ENCODE measurements around the gene LURAP1L. TPM values are rescaled to one million over a fixed set of nuclear protein-coding genes. Genes with fewer than 3 reads are reported as not detected.

LURAP1L gene
- total RNA-seq, 3 donors from 2014 or later (not counting 1 experiment from before 2014, with no cell fraction given): not detected

DNA sequence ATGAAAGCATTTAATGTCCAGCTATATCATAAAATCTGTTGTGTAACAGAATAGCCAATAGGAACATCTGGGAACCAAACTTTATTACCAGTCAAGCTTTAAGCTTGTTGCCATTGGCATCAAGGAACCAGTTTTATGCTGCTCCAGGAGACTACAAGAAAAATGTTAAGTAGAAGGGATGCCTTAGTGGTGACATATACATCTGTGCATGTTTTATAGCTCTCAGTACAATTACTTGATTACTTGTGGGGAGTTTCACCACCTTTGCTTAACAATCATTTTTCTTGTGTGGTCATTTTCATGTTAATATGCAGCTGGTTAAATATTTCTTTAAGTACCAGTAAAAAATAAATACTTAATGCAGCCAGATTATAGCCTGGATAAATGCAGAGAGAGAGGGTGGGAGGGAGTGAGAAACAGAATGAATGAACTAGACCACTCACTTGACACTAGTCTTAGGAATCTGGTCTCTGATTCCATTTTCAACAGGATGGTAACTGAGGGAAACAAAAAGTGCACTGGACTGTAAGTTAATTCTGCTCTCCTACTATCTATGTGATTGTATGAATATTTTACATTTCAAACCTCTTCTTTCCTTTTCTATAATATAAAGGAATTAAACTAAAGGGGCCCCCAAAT is 35.7 kb upstream of the LURAP1L start:
- H3K27me3 ChIP-seq (ENCODE audit: control insufficient read depth, insufficient read depth, low read length): no peaks in the 10 kb centered on the region
- Mint-ChIP-seq H3K36me3 (no peaks in the 10 kb centered on the region), H3K4me3 (no peak overlapping the region), H3K9me3 (peaks cover 13 to 24% of the 10 kb centered on the region in 2 donors), H3K4me1 (no peaks in the 10 kb centered on the region), H3K27ac (no peak overlapping the region), H3K27me3 (ENCODE audit: low read depth in 2 of 2) (no peaks in the 10 kb centered on the region)
- H3K27ac ChIP-seq (ENCODE audit: low read length): no peak overlapping the region
- ATAC-seq (no peak), DNase-seq (no peak)
- no peaks in the 10 kb centered on the region for H3K36me3 ChIP-seq (ENCODE audit: control insufficient read depth, insufficient read depth, low read length)
- intact Hi-C loops (cut with micrococcal nuclease): no loop called here
- TF ChIP-seq CTCF (IDR thresholded peaks at IDR 0.05): no peak
- no peaks in the 10 kb centered on the region for H3K9me3 ChIP-seq (ENCODE audit: control insufficient read depth, insufficient read depth, low read length)
- no peaks in the 10 kb centered on the region for H3K4me1 ChIP-seq (ENCODE audit: control insufficient read depth, insufficient read depth, low read length)
- H3K4me3 ChIP-seq (ENCODE audit: low read length): no peak overlapping the region

- no peak for TF ChIP-seq CTCF (IDR thresholded peaks at IDR 0.05)
- WGBS (ENCODE audit: insufficient coverage): 80% methylated on average over 1 of the region's 2 CpGs
- peaks cover 13 to 31% of the 10 kb centered on the region in 2 donors for H3K9me3 Mint-ChIP-seq
- no peaks in the 10 kb centered on the region for H3K36me3 Mint-ChIP-seq
- Histone ChIP-seq H3K36me3 (ENCODE audit: control insufficient read depth, insufficient read depth, low read length) (no peaks in the 10 kb centered on the region), H3K4me1 (ENCODE audit: control insufficient read depth, insufficient read depth, low read length) (no peaks in the 10 kb centered on the region), H3K27ac (ENCODE audit: low read length) (no peak overlapping the region), H3K27me3 (ENCODE audit: control insufficient read depth, insufficient read depth, low read length) (no peaks in the 10 kb centered on the region), H3K4me3 (ENCODE audit: low read length) (no peak overlapping the region), H3K9me3 (ENCODE audit: control insufficient read depth, insufficient read depth, low read length) (no peaks in the 10 kb centered on the region)
- H3K27me3 Mint-ChIP-seq (ENCODE audit: low read depth in 2 of 2): no peaks in the 10 kb centered on the region
- no peaks in the 10 kb centered on the region for H3K4me1 Mint-ChIP-seq
- DNase-seq (no peak), ATAC-seq (no peak)
- intact Hi-C loops (cut with micrococcal nuclease): no loop called here
- H3K27ac Mint-ChIP-seq: no peak overlapping the region
- no peak overlapping the region for H3K4me3 Mint-ChIP-seq
These were observed 34.0 kb upstream of the LURAP1L start for GRCh38 chr9:12740845-12741244.

DNA sequence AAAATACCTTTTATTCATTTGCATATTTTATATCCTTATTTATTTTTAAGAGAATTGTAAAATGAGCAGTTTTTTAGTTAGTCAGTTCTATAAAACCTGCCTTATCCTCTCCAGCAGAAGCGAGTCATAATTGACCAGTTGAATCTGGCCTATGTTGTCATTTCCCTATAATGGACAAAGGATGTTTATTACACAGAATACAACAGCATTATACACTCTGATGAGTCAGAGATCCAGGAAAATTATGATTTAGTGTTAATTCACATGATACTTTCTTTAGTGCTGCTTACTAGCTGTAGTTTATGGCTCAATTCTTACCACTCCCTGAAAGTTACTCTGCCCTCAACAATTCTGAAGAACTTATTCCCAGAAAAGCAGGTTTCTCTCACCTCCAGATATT is 26.8 kb upstream of the LURAP1L start:
- ATAC-seq: no peak
- no peak for DNase-seq
- H3K36me3 Mint-ChIP-seq: no peaks in the 10 kb centered on the region
- H3K4me3 Mint-ChIP-seq: no peak overlapping the region
- H3K9me3 Mint-ChIP-seq: peaks cover 10 to 27% of the 10 kb centered on the region in 2 donors
- WGBS (ENCODE audit: insufficient coverage): no CpG with 5 or more reads among the region's 1 CpG
- TF ChIP-seq CTCF (IDR thresholded peaks at IDR 0.05): no peak
- intact Hi-C loops (cut with micrococcal nuclease): no loop called here
- Histone ChIP-seq H3K9me3 (ENCODE audit: control insufficient read depth, insufficient read depth, low read length) (peaks cover 3% of the 10 kb centered on the region), H3K27me3 (ENCODE audit: control insufficient read depth, insufficient read depth, low read length) (no peaks in the 10 kb centered on the region), H3K27ac (ENCODE audit: low read length) (no peak overlapping the region), H3K4me1 (ENCODE audit: control insufficient read depth, insufficient read depth, low read length) (no peaks in the 10 kb centered on the region), H3K4me3 (ENCODE audit: low read length) (no peak overlapping the region), H3K36me3 (ENCODE audit: control insufficient read depth, insufficient read depth, low read length) (no peaks in the 10 kb centered on the region)
- H3K4me1 Mint-ChIP-seq: no peaks in the 10 kb centered on the region
- H3K27me3 Mint-ChIP-seq (ENCODE audit: low read depth in 2 of 2): no peaks in the 10 kb centered on the region
- no peak overlapping the region for H3K27ac Mint-ChIP-seq

DNA sequence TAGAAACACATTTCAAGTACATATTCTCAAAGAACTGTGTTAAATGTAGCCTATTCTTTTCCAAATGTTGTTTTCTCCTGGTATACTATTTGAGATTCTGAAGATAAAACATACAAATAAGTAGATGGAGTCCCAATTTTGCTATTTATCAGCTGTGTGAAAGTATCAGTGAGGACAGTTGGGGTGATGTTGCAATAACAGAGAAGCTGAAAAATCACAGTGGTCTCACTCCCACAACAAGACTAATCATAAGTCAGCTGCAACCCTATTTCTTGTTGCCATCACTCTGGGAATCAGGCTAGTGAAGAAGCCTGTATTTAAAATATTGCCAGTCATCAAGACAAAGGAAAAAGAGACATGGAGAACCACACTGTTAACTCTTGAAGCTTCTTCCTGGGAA is 25.9 kb upstream of the LURAP1L start:
- no peak overlapping the region for H3K27ac ChIP-seq (ENCODE audit: low read length)
- no peak for DNase-seq
- TF ChIP-seq CTCF (IDR thresholded peaks at IDR 0.05): no peak

More for the DNA sequence above, 25.9 kb upstream of the LURAP1L start:
- intact Hi-C loops (cut with micrococcal nuclease): no loop called here
- no peaks in the 10 kb centered on the region for H3K36me3 Mint-ChIP-seq
- no peak for ATAC-seq
- Histone ChIP-seq H3K36me3 (ENCODE audit: control insufficient read depth, insufficient read depth, low read length) (no peaks in the 10 kb centered on the region), H3K4me3 (ENCODE audit: low read length) (no peak overlapping the region), H3K4me1 (ENCODE audit: control insufficient read depth, insufficient read depth, low read length) (no peaks in the 10 kb centered on the region), H3K27me3 (ENCODE audit: control insufficient read depth, insufficient read depth, low read length) (no peaks in the 10 kb centered on the region), H3K9me3 (ENCODE audit: control insufficient read depth, insufficient read depth, low read length) (peaks cover 3% of the 10 kb centered on the region)
- H3K4me1 Mint-ChIP-seq: no peaks in the 10 kb centered on the region
- H3K4me3 Mint-ChIP-seq: no peak overlapping the region
- H3K27ac Mint-ChIP-seq: no peak overlapping the region
- peaks cover 10 to 23% of the 10 kb centered on the region in 2 donors for H3K9me3 Mint-ChIP-seq
- no peaks in the 10 kb centered on the region for H3K27me3 Mint-ChIP-seq (ENCODE audit: low read depth in 2 of 2)
